Fibroblast of the aortic adventitia (primary cell): ENCODE results near the gene ASAP2. TPM values are rescaled to one million over a fixed set of nuclear protein-coding genes. Genes with fewer than 3 reads are reported as not detected.

Experiments used
- DNase-seq: peaks from one replicate; pipeline ENCODE4 v3.0.0-alpha.2; 2010; ENCODE audit warnings: low read depth
- H3K4me3 ChIP-seq: 2 replicates; pipeline ENCODE4 v1.5.1; 2011; ENCODE audit warnings: low read depth, mild to moderate bottlenecking, control low read depth, low read length, moderate library complexity
- CTCF ChIP-seq: IDR thresholded peaks from 2 replicates; pipeline ENCODE4 v1.5.1; 2011; ENCODE audit warnings: mild to moderate bottlenecking, low read length, control low read depth, inconsistent platforms; ENCODE audit not compliant: insufficient read depth
- total RNA-seq: library from RNA; depleted of rRNA; stranded (reverse); fragments of >200 nt; gene quantifications from 2 replicates; pipeline ENCODE4 v1.2.3, GENCODE V29; 2012; ENCODE audit warnings: low replicate concordance

The ASAP2 gene
- total RNA-seq, 1 donor = 76.4 TPM

GRCh38 chr2:9170458-9171130, 36.0 kb upstream of the ASAP2 start:
- no peak for TF ChIP-seq CTCF
- DNase-seq = no peak
- H3K4me3 ChIP-seq = no peak overlapping the region

- no peak overlapping the region for H3K4me3 ChIP-seq
- no peak for TF ChIP-seq CTCF
- DNase-seq = peak; percentile 59
These were observed 31.7 kb upstream of the ASAP2 start for GRCh38 chr2:9174771-9175437.

- peak; percentile 69 for DNase-seq
- TF ChIP-seq CTCF = no peak
- peak overlapping the region; percentile 31 for H3K4me3 ChIP-seq
These were observed 28.3 kb upstream of the ASAP2 start for GRCh38 chr2:9178110-9178903.

- TF ChIP-seq CTCF = no peak
- peak; percentile 96 for DNase-seq
- H3K4me3 ChIP-seq = peak overlapping the region; percentile 46
These were observed 27.6 kb upstream of the ASAP2 start for GRCh38 chr2:9178904-9179571.

- no peak for TF ChIP-seq CTCF
These were observed 26.9 kb upstream of the ASAP2 start for GRCh38 chr2:9179572-9180201.

GRCh38 chr2:9184361-9184760, 22.3 kb upstream of the ASAP2 start:
- TF ChIP-seq CTCF = no peak
- DNase-seq = no peak
- H3K4me3 ChIP-seq = no peak overlapping the region

More at GRCh38 chr2:9179572-9180201, 26.9 kb upstream of the ASAP2 start:
- peak; percentile 99 for DNase-seq
- H3K4me3 ChIP-seq = peak overlapping the region; percentile 46
